Liver (tissue), 9 donors: ENCODE data around the gene LDHAL6B. TPM values are rescaled to one million over a fixed set of nuclear protein-coding genes. Genes with fewer than 3 reads are reported as not detected.

ENCODE experiments used
- DNase-seq: peaks from one replicate; pipeline ENCODE4 v3.0.0-alpha.2; 2017; ENCODE audit warnings: low spot score
- H3K27ac ChIP-seq, 2 donors: one replicate each; pipeline ENCODE4 v1.7.0; 2013; ENCODE audit warnings: inconsistent platforms in 2 of 2, low read length in 2 of 2, control low read depth in 1 of 2, low read depth in 1 of 2, mild to moderate bottlenecking in 1 of 2
- H3K27me3 ChIP-seq, 4 donors: one replicate each; pipeline versions ENCODE4 v1.6.1 to v1.7.0; 2013; ENCODE audit warnings: low read length in 3 of 4, inconsistent platforms in 1 of 4, mild to moderate bottlenecking in 1 of 4, moderate library complexity in 1 of 4; ENCODE audit not compliant: control insufficient read depth in 4 of 4, insufficient read depth in 4 of 4
- H3K36me3 ChIP-seq, 4 donors: one replicate each; pipeline versions ENCODE4 v1.6.1 to v1.7.0; 2013; ENCODE audit warnings: low read length in 3 of 4, mild to moderate bottlenecking in 3 of 4, low read depth in 1 of 4, moderate library complexity in 1 of 4; ENCODE audit not compliant: control insufficient read depth in 4 of 4, insufficient read depth in 3 of 4
- H3K4me1 ChIP-seq, 4 donors: one replicate each; pipeline versions ENCODE4 v1.6.1 to v1.7.0; 2013; ENCODE audit warnings: low read length in 3 of 4, mild to moderate bottlenecking in 3 of 4, moderate library complexity in 1 of 4; ENCODE audit not compliant: control insufficient read depth in 4 of 4, insufficient read depth in 4 of 4
- H3K4me3 ChIP-seq, 3 donors: one replicate each; pipeline versions ENCODE4 v1.6.1 to v1.7.0; 2013; ENCODE audit warnings: low read length in 3 of 3, control low read depth in 1 of 3, low read depth in 1 of 3, mild to moderate bottlenecking in 1 of 3
- H3K9ac ChIP-seq, 2 donors: one replicate each; pipeline ENCODE4 v1.7.0; 2013; ENCODE audit warnings: low read length in 2 of 2, mild to moderate bottlenecking in 2 of 2, moderate library complexity in 2 of 2, control low read depth in 1 of 2, low read depth in 1 of 2
- H3K9me3 ChIP-seq, 4 donors: one replicate each; pipeline versions ENCODE4 v1.6.1 to v1.7.0; 2013; ENCODE audit warnings: low read length in 3 of 4; ENCODE audit not compliant: control insufficient read depth in 4 of 4
- ATF3 ChIP-seq: IDR thresholded peaks from 2 replicates; pipeline ENCODE4 v1.6.1; 2016; ENCODE audit warnings: antibody characterized with exemption
- CTCF ChIP-seq: fragments of 150-350 bp; IDR thresholded peaks from 2 replicates; pipeline ENCODE4 v1.5.1; 2017; ENCODE audit warnings: improper control_type of control experiment, low read depth, low read length; ENCODE audit not compliant: missing input control
- EGR1 ChIP-seq, 2 donors: IDR thresholded peaks; 2 replicates each; pipeline ENCODE4 v1.6.1; 2016 to 2018; ENCODE audit warnings: antibody characterized with exemption in 2 of 2, low read depth in 2 of 2
- FOXA1 ChIP-seq: IDR thresholded peaks from 2 replicates; pipeline ENCODE4 v1.6.1; 2016; ENCODE audit warnings: antibody characterized with exemption
- FOXA2 ChIP-seq: IDR thresholded peaks from 2 replicates; pipeline ENCODE4 v1.6.1; 2016; ENCODE audit warnings: antibody characterized with exemption
- GABPA ChIP-seq, 2 donors: IDR thresholded peaks in 1 of 2; conservative IDR thresholded peaks in 1 of 2; 2 replicates each; pipeline ENCODE4 v1.6.1; 2016; ENCODE audit warnings: antibody characterized with exemption in 2 of 2, mild to moderate bottlenecking in 1 of 2, moderate library complexity in 1 of 2
- HNF4A ChIP-seq, 2 donors: conservative IDR thresholded peaks; 2 replicates each; pipeline ENCODE4 v1.6.1; 2016; ENCODE audit warnings: antibody characterized with exemption in 2 of 2, mild to moderate bottlenecking in 2 of 2
- HNF4G ChIP-seq: IDR thresholded peaks from 2 replicates; pipeline ENCODE4 v1.6.1; 2016; ENCODE audit warnings: antibody characterized with exemption
- JUND ChIP-seq, 2 donors: IDR thresholded peaks; 2 replicates each; pipeline ENCODE4 v1.6.1; 2016; ENCODE audit warnings: antibody characterized with exemption in 2 of 2
- MAX ChIP-seq: IDR thresholded peaks from 2 replicates; pipeline ENCODE4 v1.6.1; 2016; ENCODE audit warnings: antibody characterized with exemption
- NR2F2 ChIP-seq: IDR thresholded peaks from 2 replicates; pipeline ENCODE4 v1.6.1; 2016; ENCODE audit warnings: antibody characterized with exemption
- RAD21 ChIP-seq, 2 donors: IDR thresholded peaks; 2 replicates each; pipeline ENCODE4 v1.6.1; 2016; ENCODE audit warnings: antibody characterized with exemption in 2 of 2, mild to moderate bottlenecking in 2 of 2
- REST ChIP-seq: IDR thresholded peaks from 2 replicates; pipeline ENCODE4 v1.6.1; 2016; ENCODE audit warnings: antibody characterized with exemption, mild to moderate bottlenecking
- RXRA ChIP-seq, 2 donors: IDR thresholded peaks; 2 replicates each; pipeline ENCODE4 v1.6.1; 2017 to 2018; ENCODE audit warnings: antibody characterized with exemption in 2 of 2, mild to moderate bottlenecking in 1 of 2
- SP1 ChIP-seq: IDR thresholded peaks from 2 replicates; pipeline ENCODE4 v1.6.1; 2018; ENCODE audit warnings: antibody characterized with exemption, mild to moderate bottlenecking
- TAF1 ChIP-seq: conservative IDR thresholded peaks from 2 replicates; pipeline ENCODE4 v1.6.1; 2016; ENCODE audit warnings: antibody characterized with exemption, mild to moderate bottlenecking
- YY1 ChIP-seq: IDR thresholded peaks from 2 replicates; pipeline ENCODE4 v1.6.1; 2016; ENCODE audit warnings: antibody characterized with exemption, mild to moderate bottlenecking
- ZBTB33 ChIP-seq: IDR thresholded peaks from 2 replicates; pipeline ENCODE4 v1.6.1; 2016; ENCODE audit warnings: antibody characterized with exemption
- WGBS: extraction: QIAGEN DNeasy Blood & Tissue Kit; methylation state at CpG from one replicate; pipeline ENCODE4 v1.1.7; 2013; 5-methylcytosine and 5-hydroxymethylcytosine counted together
- polyA plus RNA-seq, 2 donors: library from polyadenylated mRNA; stranded (reverse) in 1 of 2; unstranded in 1 of 2; fragments of 200-250 nt in 1 of 2; fragments of >200 nt in 1 of 2; fragmentation: Nextera tagmentation in 1 of 2; extraction: Ambion mirVana in 1 of 2; gene quantifications; one replicate each; pipeline versions ENCODE4 v1.2.1 to v1.2.3, GENCODE V29; 2013 to 2015
- total RNA-seq, 2 donors: library from RNA; depleted of rRNA; stranded (reverse); fragments of >200 nt; gene quantifications; one replicate each; pipeline ENCODE4 v1.2.3, GENCODE V29; 2014
- donor health status: healthy.
- donor health status: healthy.
- donor health status: healthy.
- donor health status: healthy.
- donor health status: healthy.

The LDHAL6B gene
- total and polyA plus RNA-seq, 4 donors = not detected

- TF ChIP-seq CTCF = no peak
Measured at GRCh38 chr15:59245559-59245958, 38.9 kb downstream of the LDHAL6B start (continued).

- TF ChIP-seq CTCF (peak; percentile 58), RAD21 (IDR thresholded peaks at IDR 0.05) (peak; percentile 88 to 91), SP1 (no peak)
- WGBS = 5% methylated on average over 2 of the region's 2 CpGs
- peaks cover 0 to 13% (median 2%) of the 10 kb centered on the region in 4 donors for H3K36me3 ChIP-seq
- no peaks in the 10 kb centered on the region for H3K9me3 ChIP-seq
- peak; percentile 43 for DNase-seq
- H3K4me3 ChIP-seq = no peak overlapping the region
- no peak overlapping the region for H3K9ac ChIP-seq
- peaks cover 3 to 11% (median 9%) of the 10 kb centered on the region in 4 donors for H3K4me1 ChIP-seq
- H3K27ac ChIP-seq = no peak overlapping the region
- H3K27me3 ChIP-seq = no peaks in the 10 kb centered on the region
Measured at GRCh38 chr15:59247364-59247763, 40.7 kb downstream of the LDHAL6B start.

- Histone ChIP-seq H3K27me3 (no peaks in the 10 kb centered on the region), H3K36me3 (peaks cover 0 to 7% (median 2%) of the 10 kb centered on the region in 4 donors), H3K9me3 (no peaks in the 10 kb centered on the region), H3K4me3 (no peak overlapping the region), H3K9ac (no peak overlapping the region), H3K27ac (peak overlapping the region in 1 of 2 donors; percentile 8), H3K4me1 (peaks cover 3 to 15% (median 11%) of the 10 kb centered on the region in 4 donors)
- WGBS = 92% methylated on average over 5 of the region's 5 CpGs
- no peak for DNase-seq
- TF ChIP-seq NR2F2 = no peak
- TF ChIP-seq CTCF = no peak
- TF ChIP-seq FOXA1 = no peak
- TF ChIP-seq HNF4G = no peak
- no peak for TF ChIP-seq EGR1 (IDR thresholded peaks at IDR 0.05; ENCODE audit: low read depth in 2 of 2)
- no peak for TF ChIP-seq MAX
- no peak for TF ChIP-seq GABPA (IDR thresholded peaks at IDR 0.05 in 1 of 2, conservative IDR thresholded peaks at IDR 0.05 in 1 of 2)
- no peak for TF ChIP-seq YY1
- TF ChIP-seq RAD21 (IDR thresholded peaks at IDR 0.05) = no peak
- TF ChIP-seq TAF1 = no peak
- no peak for TF ChIP-seq JUND (IDR thresholded peaks at IDR 0.05)
- no peak for TF ChIP-seq ZBTB33
- no peak for TF ChIP-seq SP1
- no peak for TF ChIP-seq ATF3
- TF ChIP-seq HNF4A (conservative IDR thresholded peaks at IDR 0.05) = no peak
- no peak for TF ChIP-seq FOXA2
- TF ChIP-seq REST = no peak
- TF ChIP-seq RXRA (IDR thresholded peaks at IDR 0.05) = no peak
Measured at GRCh38 chr15:59249816-59250215, 43.2 kb downstream of the LDHAL6B start.
